ENCODE measurements around the gene GNAI2. TPM values are rescaled to one million over a fixed set of nuclear protein-coding genes. Genes with fewer than 3 reads are reported as not detected.
A peak's percentile ranks its signal among the peaks of the same experiment; 100 is the strongest.

The GNAI2 gene
- total RNA-seq, result 100 to 1,000 TPM; 301 to 356 TPM
- 100 to 1,000 TPM; 174 to 217 TPM for polyA plus RNA-seq
- long read RNA-seq, donor 1, transcript GNAI2-202 (9 exons, 2,464 nt), result major isoform, 23 of 82 reads
- long read RNA-seq, donor 1, transcript GNAI2-203 (9 exons, 2,407 nt), result minor isoform, 11 of 82 reads
- long read RNA-seq, donor 1, transcript GNAI2-210 (7 exons, 2,445 nt), result minor isoform, 10 of 82 reads
- long read RNA-seq, donor 1, partial matches to known transcripts, result 24 of 82 reads
- long read RNA-seq, donor 1, other reads (novel, unspliced or antisense), result 14 of 82 reads
- long read RNA-seq, donor 2, transcript GNAI2-202 (9 exons, 2,464 nt), result major isoform, 165 of 223 reads
- long read RNA-seq, donor 2, partial matches to known transcripts, result 14 of 223 reads
- long read RNA-seq, donor 2, other reads (novel, unspliced or antisense), result 39 of 223 reads

GRCh38 chr3:50235716-50236483, at the start of gene GNAI2:
Gene GNAI2 (plus strand): TSS chr3:50236204. CDS start chr3:50236336, 132 bp downstream.
- intact Hi-C loops (cut with DNase I), result loop anchor here in 1 of 2 donors (2.0 kb wide), 1 partner anchor 33 kb away; the partner anchor contains the start of gene SEMA3B
- ATAC-seq (ENCODE audit: low FRiP score), result peak; percentile 96
- H3K4me1 ChIP-seq (ENCODE audit: control insufficient read depth in 1 of 2, insufficient read depth in 2 of 2, low read length in 2 of 2), result no peaks in the 10 kb centered on the region
- no peaks in the 10 kb centered on the region for H3K27me3 ChIP-seq (ENCODE audit: control insufficient read depth in 1 of 2, insufficient read depth in 2 of 2, low read length in 1 of 2)
- peak within 1 kb of the TSS; percentile 43 to 78 for H3K27ac ChIP-seq (ENCODE audit: low read depth in 1 of 2, low read length in 2 of 2)
- DNase-seq, result peak; percentile 99
- 0 to 1% methylated on average over 66 to 75 of the region's 75 CpGs for WGBS, 2 donors
- no peaks in the 10 kb centered on the region for H3K36me3 ChIP-seq (ENCODE audit: control insufficient read depth in 1 of 2, insufficient read depth in 2 of 2, low read length in 1 of 2)
- H3K9me3 ChIP-seq (ENCODE audit: control insufficient read depth, low read length), result no peaks in the 10 kb centered on the region
- H3K4me3 ChIP-seq (ENCODE audit: low read length in 2 of 2), result peak within 1 kb of the TSS; percentile 93 to 95

DNA sequence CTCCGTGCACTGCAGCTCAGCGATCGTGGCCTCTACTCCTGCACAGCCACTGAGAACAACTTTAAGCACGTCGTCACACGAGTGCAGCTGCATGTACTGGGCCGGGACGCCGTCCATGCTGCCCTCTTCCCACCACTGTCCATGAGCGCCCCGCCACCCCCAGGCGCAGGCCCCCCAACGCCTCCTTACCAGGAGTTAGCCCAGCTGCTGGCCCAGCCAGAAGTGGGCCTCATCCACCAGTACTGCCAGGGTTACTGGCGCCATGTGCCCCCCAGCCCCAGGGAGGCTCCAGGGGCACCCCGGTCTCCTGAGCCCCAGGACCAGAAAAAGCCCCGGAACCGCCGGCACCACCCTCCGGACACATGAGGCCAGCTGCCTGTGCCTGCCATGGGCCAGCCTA, 48.3 kb upstream of the GNAI2 start:
- WGBS, 2 donors, result 92 to 95% methylated on average over 19 of the region's 19 CpGs
- H3K4me1 ChIP-seq (ENCODE audit: control insufficient read depth in 1 of 2, insufficient read depth in 2 of 2, low read length in 2 of 2), result no peaks in the 10 kb centered on the region
- intact Hi-C loops (cut with DNase I), result loop anchor here in 1 of 2 donors (2.0 kb wide), 1 partner anchor 67 kb away; no protein-coding TSS in a partner anchor
- H3K4me3 ChIP-seq (ENCODE audit: low read length in 2 of 2), result no peak overlapping the region
- no peak for ATAC-seq (ENCODE audit: low FRiP score)
- no peak overlapping the region for H3K27ac ChIP-seq (ENCODE audit: low read depth in 1 of 2, low read length in 2 of 2)
- H3K27me3 ChIP-seq (ENCODE audit: control insufficient read depth in 1 of 2, insufficient read depth in 2 of 2, low read length in 1 of 2), result no peaks in the 10 kb centered on the region
- no peaks in the 10 kb centered on the region for H3K9me3 ChIP-seq (ENCODE audit: control insufficient read depth, low read length)
- H3K36me3 ChIP-seq (ENCODE audit: control insufficient read depth in 1 of 2, insufficient read depth in 2 of 2, low read length in 1 of 2), result no peaks in the 10 kb centered on the region
- DNase-seq, result no peak

DNA sequence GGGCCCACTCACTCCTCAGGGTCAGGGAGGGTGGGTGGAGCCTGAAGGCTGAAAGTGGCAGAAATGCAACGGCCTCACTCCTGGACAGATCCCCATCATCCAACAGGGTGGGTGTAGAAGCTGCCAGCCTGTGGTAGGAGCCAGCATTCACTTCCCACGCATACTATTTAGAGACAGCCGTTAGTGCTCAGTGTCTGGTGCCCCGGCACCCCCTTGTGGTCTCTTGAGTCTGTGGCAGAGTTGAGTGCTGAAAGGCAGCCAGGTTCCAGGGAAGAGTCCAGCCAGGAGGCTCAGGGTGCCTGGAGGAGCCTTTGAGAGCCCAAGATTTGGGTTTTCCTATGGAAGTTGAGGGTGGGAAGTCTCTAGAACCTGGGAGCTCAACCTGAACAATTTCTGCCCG, 46.7 kb upstream of the GNAI2 start:
- intact Hi-C loops (cut with DNase I), result loop anchor here (1.0 to 2.0 kb wide), 2 partner anchors 68 kb away; no protein-coding TSS in a partner anchor
- ATAC-seq (ENCODE audit: low FRiP score) (peak; percentile 70), DNase-seq (peak; percentile 84 to 91)
- Histone ChIP-seq H3K9me3 (ENCODE audit: control insufficient read depth, low read length) (no peaks in the 10 kb centered on the region), H3K36me3 (ENCODE audit: control insufficient read depth in 1 of 2, insufficient read depth in 2 of 2, low read length in 1 of 2) (no peaks in the 10 kb centered on the region), H3K27ac (ENCODE audit: low read depth in 1 of 2, low read length in 2 of 2) (no peak overlapping the region), H3K27me3 (ENCODE audit: control insufficient read depth in 1 of 2, insufficient read depth in 2 of 2, low read length in 1 of 2) (no peaks in the 10 kb centered on the region), H3K4me3 (ENCODE audit: low read length in 2 of 2) (no peak overlapping the region), H3K4me1 (ENCODE audit: control insufficient read depth in 1 of 2, insufficient read depth in 2 of 2, low read length in 2 of 2) (no peaks in the 10 kb centered on the region)
- WGBS, 2 donors, result 5 to 6% methylated on average over 5 of the region's 5 CpGs

DNA sequence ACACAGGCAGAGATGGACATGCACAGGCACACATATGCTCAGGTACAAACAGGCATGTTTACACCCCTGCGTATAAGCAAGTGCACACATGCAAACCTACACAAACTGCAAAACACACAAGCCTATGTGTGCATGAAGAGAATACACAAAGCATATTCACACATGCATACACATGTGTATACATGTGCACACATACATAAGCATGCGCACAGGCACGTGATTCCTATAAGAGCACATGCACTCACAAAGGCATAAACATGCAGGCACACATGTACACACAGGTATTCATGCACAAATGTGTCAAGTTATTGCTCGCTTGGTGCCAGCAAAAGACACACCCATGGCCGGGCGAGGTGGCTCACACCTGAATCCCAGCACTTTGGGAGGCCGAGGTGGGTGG, 46.0 kb upstream of the GNAI2 start:
- intact Hi-C loops (cut with DNase I), result loop anchor here (1.0 to 2.0 kb wide), 2 partner anchors 69 kb away; no protein-coding TSS in a partner anchor
- WGBS, 2 donors, result 82 to 87% methylated on average over 7 of the region's 7 CpGs

DNA sequence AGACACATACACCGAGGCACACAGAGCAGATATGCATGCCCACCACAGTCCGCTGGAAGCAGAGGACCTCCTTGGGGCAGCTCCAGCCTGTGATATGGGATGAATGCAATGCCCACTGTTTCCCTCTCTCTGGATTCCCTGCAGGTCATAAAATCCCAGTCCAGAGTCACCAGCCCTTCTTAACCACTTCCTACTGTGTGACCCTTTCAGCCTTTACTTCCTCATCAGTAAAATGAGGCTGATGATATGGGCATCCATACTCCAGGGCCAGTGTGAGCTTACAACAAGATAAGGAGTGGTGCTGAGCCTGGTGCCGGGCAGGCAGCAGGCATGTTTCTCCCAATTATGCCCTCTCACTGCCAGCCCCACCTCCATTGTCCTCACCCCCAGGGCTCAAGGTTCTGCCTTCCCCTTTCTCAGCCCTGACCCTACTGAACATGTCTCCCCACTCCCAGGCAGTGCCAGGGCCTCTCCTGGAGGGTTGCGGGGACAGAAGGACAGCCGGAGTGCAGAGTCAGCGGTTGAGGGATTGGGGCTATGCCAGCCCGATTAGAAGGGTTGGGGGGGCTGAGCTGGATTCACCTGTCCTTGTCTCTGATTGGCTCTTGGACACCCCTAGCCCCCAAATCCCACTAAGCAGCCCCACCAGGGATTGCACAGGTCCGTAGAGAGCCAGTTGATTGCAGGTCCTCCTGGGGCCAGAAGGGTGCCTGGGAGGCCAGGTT, 44.9 kb upstream of the GNAI2 start, which contains the start of gene GNAT1:
Gene GNAT1, plus strand, starts transcription at position 675 of the 725 bp plus-strand sequence. CDS start 116 bp downstream, outside the sequence.
- H3K9me3 ChIP-seq (ENCODE audit: control insufficient read depth, low read length), result no peaks in the 10 kb centered on the region
- DNase-seq, result no peak
- H3K27ac ChIP-seq (ENCODE audit: low read depth in 1 of 2, low read length in 2 of 2), result no peak within 1 kb of the TSS
- H3K27me3 ChIP-seq (ENCODE audit: control insufficient read depth in 1 of 2, insufficient read depth in 2 of 2, low read length in 1 of 2), result no peaks in the 10 kb centered on the region
- no peaks in the 10 kb centered on the region for H3K36me3 ChIP-seq (ENCODE audit: control insufficient read depth in 1 of 2, insufficient read depth in 2 of 2, low read length in 1 of 2)
- 67 to 71% methylated on average over 8 of the region's 8 CpGs for WGBS, 2 donors
- no peak for ATAC-seq (ENCODE audit: low FRiP score)
- no peak within 1 kb of the TSS for H3K4me3 ChIP-seq (ENCODE audit: low read length in 2 of 2)
- no peaks in the 10 kb centered on the region for H3K4me1 ChIP-seq (ENCODE audit: control insufficient read depth in 1 of 2, insufficient read depth in 2 of 2, low read length in 2 of 2)
- intact Hi-C loops (cut with DNase I), result loop anchor here in 1 of 2 donors (1.0 kb wide), 1 partner anchor 68 kb away; no protein-coding TSS in a partner anchor

More for the DNA sequence above, 46.0 kb upstream of the GNAI2 start:
- Histone ChIP-seq H3K27ac (ENCODE audit: low read depth in 1 of 2, low read length in 2 of 2) (no peak overlapping the region), H3K36me3 (ENCODE audit: control insufficient read depth in 1 of 2, insufficient read depth in 2 of 2, low read length in 1 of 2) (no peaks in the 10 kb centered on the region), H3K9me3 (ENCODE audit: control insufficient read depth, low read length) (no peaks in the 10 kb centered on the region), H3K27me3 (ENCODE audit: control insufficient read depth in 1 of 2, insufficient read depth in 2 of 2, low read length in 1 of 2) (no peaks in the 10 kb centered on the region), H3K4me3 (ENCODE audit: low read length in 2 of 2) (no peak overlapping the region), H3K4me1 (ENCODE audit: control insufficient read depth in 1 of 2, insufficient read depth in 2 of 2, low read length in 2 of 2) (no peaks in the 10 kb centered on the region)
- ATAC-seq (ENCODE audit: low FRiP score), result no peak
- DNase-seq, result no peak

DNA sequence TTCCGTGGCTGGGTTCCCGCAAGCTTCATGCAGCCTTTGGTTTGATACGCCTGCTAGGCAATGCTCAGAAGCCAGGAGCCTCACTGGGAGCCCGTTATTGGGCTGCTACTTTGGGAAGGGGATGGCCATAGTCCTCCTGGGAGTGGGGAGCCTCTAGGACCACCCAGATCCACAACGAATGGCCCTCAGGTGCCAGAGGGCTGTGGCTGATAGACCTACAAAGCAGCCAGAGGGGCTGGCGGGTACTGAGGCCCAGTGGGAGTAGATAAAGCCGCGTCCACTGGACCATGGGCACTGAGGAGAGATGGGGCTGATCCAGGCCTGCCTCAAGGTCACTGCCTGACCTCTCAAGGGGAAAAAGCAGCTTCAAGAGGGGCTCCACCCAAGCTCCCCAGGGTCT, 43.9 kb upstream of the GNAI2 start:
- H3K9me3 ChIP-seq (ENCODE audit: control insufficient read depth, low read length), result no peaks in the 10 kb centered on the region
- DNase-seq (no peak), ATAC-seq (ENCODE audit: low FRiP score) (no peak)
- H3K27ac ChIP-seq (ENCODE audit: low read depth in 1 of 2, low read length in 2 of 2), result no peak overlapping the region
- H3K27me3 ChIP-seq (ENCODE audit: control insufficient read depth in 1 of 2, insufficient read depth in 2 of 2, low read length in 1 of 2), result no peaks in the 10 kb centered on the region
- H3K36me3 ChIP-seq (ENCODE audit: control insufficient read depth in 1 of 2, insufficient read depth in 2 of 2, low read length in 1 of 2), result no peaks in the 10 kb centered on the region
- no peak overlapping the region for H3K4me3 ChIP-seq (ENCODE audit: low read length in 2 of 2)
- H3K4me1 ChIP-seq (ENCODE audit: control insufficient read depth in 1 of 2, insufficient read depth in 2 of 2, low read length in 2 of 2), result no peaks in the 10 kb centered on the region
- intact Hi-C loops (cut with DNase I), result no loop called here
- 77 to 82% methylated on average over 8 of the region's 8 CpGs for WGBS, 2 donors

- intact Hi-C loops (cut with DNase I), result no loop called here
- WGBS, 2 donors, result 8 to 9% methylated on average over 20 to 21 of the region's 21 CpGs
Observed at GRCh38 chr3:50192689-50193141, 43.3 kb upstream of the GNAI2 start.

DNA sequence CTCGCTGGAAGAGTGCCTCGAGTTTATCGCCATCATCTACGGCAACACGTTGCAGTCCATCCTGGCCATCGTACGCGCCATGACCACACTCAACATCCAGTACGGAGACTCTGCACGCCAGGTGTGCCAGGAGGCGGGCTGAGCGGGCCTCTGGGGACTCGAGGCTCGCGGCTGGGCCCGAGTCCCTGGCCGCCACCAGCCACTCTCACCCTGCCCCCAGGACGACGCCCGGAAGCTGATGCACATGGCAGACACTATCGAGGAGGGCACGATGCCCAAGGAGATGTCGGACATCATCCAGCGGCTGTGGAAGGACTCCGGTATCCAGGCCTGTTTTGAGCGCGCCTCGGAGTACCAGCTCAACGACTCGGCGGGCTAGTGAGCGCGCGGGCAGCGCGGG, 42.7 kb upstream of the GNAI2 start:
- no peaks in the 10 kb centered on the region for H3K27me3 ChIP-seq (ENCODE audit: control insufficient read depth in 1 of 2, insufficient read depth in 2 of 2, low read length in 1 of 2)
- 31 to 42% methylated on average over 32 to 36 of the region's 36 CpGs for WGBS, 2 donors

More at GRCh38 chr3:50192689-50193141, 43.3 kb upstream of the GNAI2 start:
- H3K4me1 ChIP-seq (ENCODE audit: control insufficient read depth in 1 of 2, insufficient read depth in 2 of 2, low read length in 2 of 2), result no peaks in the 10 kb centered on the region
- peak; percentile 61 for ATAC-seq (ENCODE audit: low FRiP score)
- H3K27ac ChIP-seq (ENCODE audit: low read depth in 1 of 2, low read length in 2 of 2), result no peak overlapping the region
- peak; percentile 73 to 92 for DNase-seq
- no peak overlapping the region for H3K4me3 ChIP-seq (ENCODE audit: low read length in 2 of 2)
- H3K36me3 ChIP-seq (ENCODE audit: control insufficient read depth in 1 of 2, insufficient read depth in 2 of 2, low read length in 1 of 2), result no peaks in the 10 kb centered on the region
- no peaks in the 10 kb centered on the region for H3K9me3 ChIP-seq (ENCODE audit: control insufficient read depth, low read length)
- no peaks in the 10 kb centered on the region for H3K27me3 ChIP-seq (ENCODE audit: control insufficient read depth in 1 of 2, insufficient read depth in 2 of 2, low read length in 1 of 2)

More for the DNA sequence above, 42.7 kb upstream of the GNAI2 start:
- ATAC-seq (ENCODE audit: low FRiP score), result no peak
- DNase-seq, result no peak
- intact Hi-C loops (cut with DNase I), result no loop called here
- H3K27ac ChIP-seq (ENCODE audit: low read depth in 1 of 2, low read length in 2 of 2), result no peak overlapping the region
- no peaks in the 10 kb centered on the region for H3K9me3 ChIP-seq (ENCODE audit: control insufficient read depth, low read length)
- H3K4me1 ChIP-seq (ENCODE audit: control insufficient read depth in 1 of 2, insufficient read depth in 2 of 2, low read length in 2 of 2), result no peaks in the 10 kb centered on the region
- no peaks in the 10 kb centered on the region for H3K36me3 ChIP-seq (ENCODE audit: control insufficient read depth in 1 of 2, insufficient read depth in 2 of 2, low read length in 1 of 2)
- H3K4me3 ChIP-seq (ENCODE audit: low read length in 2 of 2), result no peak overlapping the region
